ENCODE measurements around the gene ITGA7.

The ITGA7 gene

DNA sequence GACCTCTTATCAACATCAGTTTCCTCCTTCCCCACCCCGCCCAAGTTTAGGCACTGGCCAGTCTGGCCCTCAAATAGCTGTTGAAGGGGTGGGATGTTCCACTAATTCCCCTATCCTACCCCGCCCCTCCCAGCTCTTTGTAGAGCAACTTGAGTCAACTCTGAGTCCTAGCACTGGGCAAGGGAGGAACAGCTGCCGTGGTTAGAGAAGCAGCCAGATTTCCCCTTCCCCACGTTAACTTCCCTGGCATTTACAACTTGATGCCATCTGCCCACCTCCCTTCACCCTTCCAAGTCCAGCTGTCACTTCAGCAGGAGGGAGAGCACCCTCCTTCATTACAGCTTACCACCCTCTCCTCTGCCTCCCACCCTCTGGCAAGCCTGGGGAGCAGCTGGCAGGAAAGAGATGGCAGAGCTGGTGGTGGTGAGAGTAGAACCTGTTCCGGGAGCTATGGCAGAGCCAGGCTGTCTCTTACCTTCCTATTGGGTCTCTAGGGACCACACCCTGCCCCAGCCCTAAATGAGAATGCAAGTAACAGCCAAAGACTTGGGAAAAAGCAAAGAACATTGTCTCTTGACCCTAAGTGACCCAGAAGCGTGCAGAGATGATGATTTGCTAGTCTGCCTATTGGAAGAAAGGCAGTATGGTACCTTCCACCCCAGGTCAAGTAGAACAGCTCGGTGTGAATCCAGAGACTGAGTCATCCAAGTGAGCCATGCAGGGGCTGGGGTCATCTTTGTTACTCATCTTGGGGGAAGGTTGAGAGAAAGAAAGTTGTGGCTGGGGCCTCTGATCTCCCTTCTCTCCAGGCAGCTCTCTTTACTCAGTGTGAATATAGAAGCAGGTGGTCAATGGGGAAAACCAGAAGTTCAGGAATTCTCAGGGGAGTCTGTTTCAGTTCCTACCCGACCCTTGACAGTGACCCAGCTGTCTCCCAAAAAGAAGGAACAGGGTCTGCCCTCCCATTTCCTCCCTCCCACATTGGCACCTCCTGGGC is 9.6 kb upstream of the ITGA7 start:
- no peak for DNase-seq

DNA sequence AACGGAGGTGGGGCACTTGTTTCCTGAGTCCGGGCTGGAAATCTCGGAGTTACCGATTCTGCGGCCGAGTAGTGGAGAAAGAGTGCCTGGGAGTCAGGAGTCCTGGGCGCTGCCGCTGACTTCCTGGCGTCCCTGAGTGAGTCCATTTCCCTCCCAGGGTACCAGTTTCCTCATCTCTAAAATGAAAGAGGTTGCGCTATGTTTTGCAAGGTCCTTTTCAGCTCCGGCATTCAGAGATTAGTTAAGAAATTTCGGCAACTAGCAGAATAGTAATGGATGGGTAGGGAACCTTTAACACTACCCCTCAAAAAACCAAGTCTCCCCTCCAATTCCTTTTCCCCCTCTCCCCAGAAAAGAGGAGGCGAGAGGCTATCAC is 8.9 kb upstream of the ITGA7 start:
- no peak for DNase-seq

DNA sequence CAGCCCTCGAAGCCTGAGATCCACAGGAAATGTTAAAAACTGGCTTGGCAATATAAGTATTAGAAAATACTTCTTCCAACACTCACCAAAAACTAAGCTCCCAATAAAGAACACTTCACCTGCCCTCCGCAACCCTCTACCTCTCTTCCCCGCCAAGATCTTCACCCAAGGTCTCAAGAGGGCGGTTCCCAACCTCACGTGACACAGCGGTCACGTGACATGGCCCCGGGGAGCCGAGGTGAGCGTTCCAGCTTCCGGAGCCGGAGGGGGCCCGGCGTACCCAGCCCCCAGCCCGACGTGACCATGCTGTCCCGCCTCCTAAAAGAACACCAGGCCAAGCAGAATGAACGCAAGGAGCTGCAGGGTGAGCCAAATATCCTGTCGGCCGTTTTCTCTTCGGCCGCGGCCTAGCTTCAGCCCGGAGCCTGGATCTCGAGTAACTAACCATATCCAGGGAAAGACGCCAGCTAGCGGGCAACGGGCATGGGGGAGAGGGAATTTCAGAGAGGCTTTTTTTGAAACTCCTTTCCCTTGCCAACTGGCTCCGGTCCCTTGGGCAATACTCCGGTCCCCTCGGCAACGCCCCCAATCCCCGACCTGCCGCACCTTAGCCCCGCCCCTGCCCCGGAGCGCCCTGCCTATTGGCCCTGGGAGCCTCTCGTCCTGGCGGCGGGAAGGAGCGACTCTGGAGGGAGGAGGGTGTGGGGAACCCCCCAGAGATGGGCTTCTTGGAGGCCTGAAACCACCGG is 8.3 kb upstream of the ITGA7 start, which contains the start of gene BLOC1S1:
TSS of gene BLOC1S1 (plus strand) at position 214 of the 749 bp plus-strand sequence. CDS start at position 220, 6 bp downstream.
- DNase-seq, result peak; percentile 89

DNA sequence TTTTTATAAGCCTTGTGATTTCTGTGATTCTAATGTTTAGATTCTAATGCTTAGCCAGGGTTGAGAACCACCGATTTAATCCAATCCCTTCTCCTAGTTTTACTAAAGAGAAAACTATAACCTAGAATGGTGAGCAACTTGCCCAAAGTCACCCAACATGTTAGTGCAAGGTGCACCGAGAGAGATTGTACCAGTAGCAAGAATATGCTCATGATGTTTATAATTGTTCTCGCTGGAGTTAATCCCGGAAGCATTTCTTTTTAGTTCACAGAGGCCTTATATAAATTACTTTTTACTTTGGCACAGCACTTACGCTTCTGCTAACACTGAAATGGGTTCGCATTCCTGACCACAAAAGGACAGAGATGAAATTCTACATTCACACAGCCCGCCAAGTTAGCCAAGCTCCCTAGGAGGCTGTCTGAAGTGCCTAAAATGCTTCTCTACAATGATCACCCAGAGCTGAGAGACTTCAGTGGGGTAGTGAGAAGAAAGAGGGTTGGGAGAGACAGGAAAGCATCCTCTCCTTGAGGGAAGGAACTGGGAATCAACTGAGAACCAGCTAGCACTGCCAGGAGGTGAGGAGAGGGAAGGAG is 7.6 kb upstream of the ITGA7 start:
- DNase-seq, result no peak

DNA sequence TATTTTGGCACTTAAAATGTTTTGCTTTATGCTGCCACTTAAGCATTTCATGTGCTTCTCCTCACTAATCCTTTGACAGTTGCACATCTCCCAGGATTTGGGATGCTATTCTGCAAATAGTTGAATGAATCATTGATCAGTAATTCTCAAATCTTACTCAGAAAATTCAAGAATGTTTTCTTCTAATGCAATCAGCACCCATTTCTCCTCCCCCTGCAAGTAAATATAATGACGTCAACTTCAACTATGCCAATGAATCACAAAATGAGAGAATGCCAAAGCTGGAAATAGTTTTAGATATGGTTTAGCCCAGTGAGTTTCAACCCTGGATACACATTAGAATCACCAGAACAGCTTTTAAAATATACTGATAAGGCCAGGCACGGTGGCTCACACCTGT is 6.0 kb upstream of the ITGA7 start:
- DNase-seq, result no peak

DNA sequence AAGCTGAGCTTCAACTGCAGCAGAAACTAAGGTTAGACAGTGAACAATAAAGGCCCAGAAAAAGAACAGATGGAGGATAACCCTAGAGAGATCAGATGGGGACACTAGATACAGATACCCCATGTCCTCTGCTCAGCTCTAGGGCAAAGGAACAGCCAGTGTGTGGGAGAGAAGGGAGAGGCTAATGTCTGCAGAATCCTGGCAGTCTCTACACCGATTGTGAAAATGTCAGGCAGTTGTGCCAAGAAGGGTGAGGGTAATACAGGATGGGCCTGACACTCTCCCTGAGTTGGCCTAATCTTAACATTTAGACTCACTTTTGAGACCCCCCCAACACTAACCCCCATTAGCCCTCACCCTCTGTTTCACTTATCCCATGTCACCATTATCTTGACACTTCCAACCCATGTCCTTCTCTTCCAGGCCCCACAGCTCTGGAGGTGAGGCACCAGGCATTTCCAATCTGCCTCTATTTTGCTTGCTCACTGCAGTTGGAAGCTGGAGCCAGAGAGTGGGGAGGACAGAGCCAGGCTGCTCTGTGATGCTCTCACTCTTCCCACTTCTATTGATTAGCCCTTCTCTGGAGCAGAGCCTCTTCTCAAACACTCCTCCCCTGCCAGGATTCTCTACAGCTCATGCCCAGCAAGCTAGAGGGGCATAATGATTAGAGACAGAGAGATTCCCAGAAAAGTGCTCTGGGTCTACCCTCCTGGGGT is 5.2 kb upstream of the ITGA7 start:
- DNase-seq, result no peak

DNA sequence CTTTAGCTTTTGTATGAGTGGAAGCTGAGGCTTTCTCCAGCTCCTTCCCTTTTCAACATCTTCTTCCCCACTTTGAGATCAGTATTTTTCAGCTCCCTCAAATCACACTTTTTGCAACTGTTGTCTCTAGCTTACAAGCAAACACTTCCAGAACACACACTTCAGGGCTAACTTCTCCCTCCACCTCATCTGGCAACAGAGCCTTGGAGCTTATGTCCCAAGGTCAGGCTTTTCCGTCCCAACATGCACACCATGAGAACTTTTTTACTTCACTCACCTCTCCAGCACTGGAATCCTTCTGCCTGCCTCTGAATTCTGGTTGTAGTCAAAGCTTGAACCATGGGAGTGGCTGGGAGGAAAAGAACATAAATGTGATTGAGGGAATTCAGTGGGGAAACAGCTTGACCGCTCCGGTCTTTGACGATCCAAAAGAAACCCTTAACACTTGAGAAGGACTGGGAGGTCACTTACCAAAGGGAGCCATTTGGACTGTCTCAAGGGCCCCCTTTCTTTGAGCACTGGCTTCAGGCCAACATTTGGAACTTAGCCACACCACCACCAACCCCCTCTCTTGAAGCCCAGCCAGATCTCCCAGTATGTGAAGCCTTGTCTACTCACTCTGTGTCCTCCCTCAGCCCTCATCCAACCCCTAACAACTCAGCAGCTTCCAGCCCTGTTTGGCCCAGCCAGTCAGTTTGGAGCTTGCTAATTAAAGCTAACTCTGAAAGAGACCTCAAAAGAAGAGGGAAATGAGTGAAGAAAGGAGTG is 4.3 kb upstream of the ITGA7 start:
- DNase-seq, result no peak

DNA sequence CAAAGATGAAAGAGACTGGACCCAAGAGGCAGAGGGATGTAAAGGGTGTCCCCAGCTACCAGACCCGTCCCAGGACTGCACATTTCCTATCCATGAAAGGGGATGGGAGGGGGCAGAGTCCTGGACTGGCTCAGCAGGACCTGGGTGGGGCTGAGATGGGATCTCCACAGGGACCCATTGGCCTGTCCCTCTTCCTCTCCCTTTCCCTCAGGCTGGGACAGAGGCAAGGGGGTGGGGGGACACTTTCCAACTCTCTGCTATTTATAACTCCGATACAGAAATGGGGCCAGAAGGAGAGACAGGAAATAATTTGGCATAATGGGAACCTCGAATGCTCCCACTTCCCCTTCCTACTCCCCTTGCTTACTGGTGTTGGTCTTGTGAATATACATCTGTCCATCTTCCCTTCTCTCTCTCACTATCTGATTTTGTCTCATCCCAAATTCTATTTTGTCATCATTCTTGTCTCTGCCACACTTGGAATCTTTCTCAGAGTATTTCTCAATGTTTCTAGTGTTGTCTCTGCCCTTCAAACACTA is 1.1 kb upstream of the ITGA7 start:
- DNase-seq, result no peak

DNA sequence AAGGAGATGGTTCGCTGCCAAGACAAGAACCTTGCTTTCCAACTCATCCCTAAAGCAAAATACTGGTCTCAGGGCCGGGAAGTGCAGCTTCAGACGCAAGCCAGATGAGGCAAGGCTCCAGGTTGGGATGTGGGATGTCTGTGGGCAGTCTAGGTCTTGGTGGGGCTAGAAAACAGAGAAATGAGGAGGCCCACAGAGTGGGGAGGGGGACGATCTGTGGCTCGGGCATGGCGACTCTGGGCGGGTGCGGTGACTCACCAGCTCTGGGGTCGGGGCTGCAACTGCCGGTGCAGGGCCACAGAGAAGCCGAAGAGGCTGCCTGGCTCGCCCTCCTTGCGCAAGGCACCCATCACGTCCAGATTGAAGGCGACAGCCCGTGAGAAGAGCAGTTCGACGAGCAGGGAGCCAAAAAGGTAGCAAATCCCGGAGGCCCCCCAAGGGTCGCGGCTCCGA is 459 bp downstream of the ITGA7 start:
- no peak for DNase-seq

DNA sequence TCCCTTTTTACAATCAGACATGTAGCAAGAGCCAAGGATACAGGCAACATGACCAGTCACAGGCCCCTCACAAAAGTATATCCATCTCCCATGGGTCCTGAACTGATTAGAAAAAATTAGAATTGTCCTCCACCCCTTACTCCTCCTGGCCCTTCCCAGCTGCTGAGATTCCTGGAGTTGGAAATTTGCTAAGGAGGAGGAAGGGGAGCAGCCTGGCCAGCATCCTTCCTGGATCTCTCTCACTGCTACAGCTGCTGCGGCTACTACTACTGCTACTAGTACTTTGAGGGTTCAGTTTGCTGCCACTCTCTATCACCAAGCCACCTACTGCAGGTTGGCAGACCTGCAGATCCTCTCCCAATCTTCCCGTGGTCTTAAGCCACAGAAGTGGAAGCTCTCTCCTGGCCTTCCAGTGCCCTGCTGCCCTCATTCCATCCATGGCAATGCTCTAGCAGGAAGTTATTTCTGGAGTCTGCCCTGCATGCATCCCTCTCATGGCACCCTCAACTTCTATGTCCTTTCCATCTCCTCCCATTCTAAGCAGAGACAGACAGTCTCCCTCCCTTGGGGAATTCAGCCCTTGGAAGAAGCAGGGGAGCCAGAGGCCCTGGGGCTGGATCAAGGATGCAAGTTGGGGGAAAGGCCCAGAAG is 1.0 kb downstream of the ITGA7 start:
- DNase-seq, result no peak

DNA sequence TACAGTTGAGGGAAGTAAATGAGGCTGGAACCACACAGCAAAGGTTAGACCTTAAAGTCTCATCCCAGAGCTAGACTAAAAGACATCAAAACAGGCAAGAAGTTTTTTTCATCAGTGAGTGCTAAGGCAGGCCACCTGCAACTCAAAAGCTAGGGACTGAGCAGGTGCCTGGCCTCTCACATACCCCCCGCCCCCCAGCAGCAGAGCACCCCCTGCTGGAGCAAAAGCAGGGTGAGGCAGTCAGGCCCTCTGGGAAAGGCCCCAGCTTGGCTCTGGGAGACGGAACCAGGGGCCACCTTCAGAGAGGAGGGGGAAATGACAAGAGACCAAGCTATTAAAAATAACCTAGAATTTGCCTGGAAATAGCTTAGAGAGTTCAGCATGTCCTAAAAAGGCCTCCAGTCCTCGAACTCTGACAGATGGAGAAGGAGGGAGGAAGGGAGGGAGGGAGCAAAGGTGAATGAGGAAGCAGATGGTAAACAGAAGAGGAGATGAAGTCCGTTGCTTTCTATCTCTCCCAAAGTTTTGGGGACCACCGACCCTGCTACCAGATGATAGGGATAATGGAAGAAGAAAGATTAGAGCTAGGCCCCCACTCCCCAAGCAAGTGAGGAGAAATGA is 1.8 kb downstream of the ITGA7 start:
- DNase-seq, result no peak

DNA sequence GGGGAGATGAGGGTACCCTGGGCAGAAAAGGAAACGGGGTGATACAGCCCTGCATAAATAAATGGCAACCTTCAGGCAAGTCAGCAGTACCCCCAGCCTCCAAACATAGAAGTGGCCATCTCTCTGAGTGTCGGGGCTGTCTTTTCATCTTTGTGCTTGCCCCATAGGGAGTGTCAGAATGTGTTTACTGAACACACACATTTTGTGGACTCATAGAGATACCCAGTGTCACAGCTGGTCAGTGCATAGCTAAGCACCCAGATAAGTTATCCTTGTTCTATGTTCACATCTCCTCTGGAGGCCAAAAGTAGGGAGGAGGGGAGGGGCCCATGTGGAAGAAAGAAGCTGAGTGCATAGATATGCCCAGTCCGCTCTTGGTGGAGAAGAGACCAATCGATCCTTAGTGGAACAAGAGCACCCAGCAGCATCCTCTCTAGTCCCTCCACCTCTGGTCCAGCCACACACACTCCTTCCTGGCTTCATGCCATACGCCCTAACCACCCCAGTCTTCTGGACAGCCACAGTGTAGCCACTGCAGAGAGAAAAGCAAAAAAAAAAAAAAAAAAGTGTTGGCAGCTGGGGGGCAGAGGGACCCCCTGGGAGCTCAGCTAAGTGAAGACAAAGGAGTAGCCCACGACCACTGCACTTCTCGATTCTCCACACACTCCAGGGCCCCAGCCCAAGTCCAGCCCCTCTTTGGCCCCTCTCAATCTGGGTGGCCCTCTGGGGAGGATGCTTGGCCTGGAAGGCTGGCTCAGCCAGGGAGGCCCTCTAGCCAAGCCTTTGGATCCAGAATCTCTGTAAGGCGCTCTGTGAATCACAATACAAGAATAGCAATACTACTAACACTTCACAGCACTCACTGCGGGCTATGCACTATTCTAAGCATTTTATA is 2.6 kb downstream of the ITGA7 start:
- no peak for DNase-seq

DNA sequence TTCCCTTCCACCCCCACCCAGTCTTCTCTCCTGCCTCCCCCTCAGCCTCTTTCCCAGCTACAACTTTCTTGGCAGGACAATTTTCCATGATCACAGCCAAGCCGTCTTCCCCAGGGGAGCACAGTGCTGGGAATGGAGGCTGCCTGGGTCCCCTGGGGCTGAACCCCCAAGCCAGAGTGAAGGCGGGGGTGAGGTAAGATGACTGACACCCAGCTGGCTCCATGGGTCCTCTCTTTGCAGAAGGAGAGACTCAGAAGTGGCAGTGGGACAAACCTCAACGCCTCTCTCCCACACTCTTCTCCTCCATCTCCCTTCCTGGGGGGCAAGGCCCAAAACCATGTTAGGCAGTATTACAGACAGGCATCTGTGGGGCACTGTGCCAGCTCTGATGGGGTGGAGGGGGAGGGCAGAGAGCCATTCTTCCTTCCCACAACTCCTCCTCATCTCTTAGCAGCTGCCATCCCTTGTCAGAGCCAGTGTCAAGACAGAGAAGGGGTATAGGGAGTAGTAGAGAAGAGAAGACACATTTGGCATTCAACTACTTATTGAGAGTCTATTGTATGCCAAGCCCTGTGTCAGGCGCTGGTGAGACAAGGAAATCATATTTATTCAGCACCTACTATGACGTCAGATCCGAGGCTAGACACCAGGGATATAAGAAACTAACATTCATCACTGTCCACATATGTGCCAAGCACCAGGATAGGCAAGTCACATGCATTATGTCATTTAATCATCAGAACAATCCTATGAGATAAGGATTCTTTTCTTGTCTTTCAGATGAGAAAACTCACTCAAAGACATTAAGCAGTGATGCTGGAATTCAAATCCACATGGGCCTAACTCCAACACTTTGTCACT is 3.6 kb downstream of the ITGA7 start:
- DNase-seq, result no peak

DNA sequence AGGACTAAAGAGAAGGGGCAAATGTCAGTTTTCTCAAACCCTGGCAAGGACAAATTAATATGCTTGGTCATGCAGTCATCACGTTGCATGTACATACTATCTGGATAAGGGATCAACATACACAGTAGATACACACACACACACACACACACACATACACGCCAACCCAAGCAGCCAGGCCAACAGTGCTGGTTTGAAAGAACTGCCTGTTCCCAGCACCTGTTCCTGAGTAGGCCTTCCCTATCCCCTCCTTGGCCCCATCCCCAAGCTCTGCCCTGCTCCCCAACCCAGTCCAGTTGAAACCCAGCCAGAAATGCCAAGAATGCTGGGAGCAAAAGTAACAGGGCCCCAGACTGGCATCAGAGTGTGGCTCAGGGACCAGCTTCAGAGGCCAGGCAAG is 4.4 kb downstream of the ITGA7 start:
- no peak for DNase-seq

DNA sequence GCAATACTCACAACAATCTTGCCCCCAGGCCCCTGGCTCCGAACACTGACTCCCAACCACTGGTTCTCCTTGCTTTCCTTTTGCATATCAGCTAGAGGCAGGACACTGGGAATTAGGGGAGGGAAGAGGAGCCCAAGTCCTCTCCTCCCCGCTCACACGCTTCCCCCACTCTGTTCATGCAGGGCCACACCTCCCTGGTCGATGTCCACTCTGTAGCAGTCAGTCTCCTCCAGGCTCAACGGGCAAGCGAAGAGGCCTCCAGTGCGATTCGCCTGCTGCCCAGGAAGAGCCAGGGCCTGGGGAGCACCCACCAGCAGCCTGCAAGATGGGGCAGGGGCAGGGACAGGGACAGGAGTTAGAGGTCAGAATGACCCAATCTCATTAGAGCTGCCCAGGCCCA is 4.8 kb downstream of the ITGA7 start:
- DNase-seq, result no peak

DNA sequence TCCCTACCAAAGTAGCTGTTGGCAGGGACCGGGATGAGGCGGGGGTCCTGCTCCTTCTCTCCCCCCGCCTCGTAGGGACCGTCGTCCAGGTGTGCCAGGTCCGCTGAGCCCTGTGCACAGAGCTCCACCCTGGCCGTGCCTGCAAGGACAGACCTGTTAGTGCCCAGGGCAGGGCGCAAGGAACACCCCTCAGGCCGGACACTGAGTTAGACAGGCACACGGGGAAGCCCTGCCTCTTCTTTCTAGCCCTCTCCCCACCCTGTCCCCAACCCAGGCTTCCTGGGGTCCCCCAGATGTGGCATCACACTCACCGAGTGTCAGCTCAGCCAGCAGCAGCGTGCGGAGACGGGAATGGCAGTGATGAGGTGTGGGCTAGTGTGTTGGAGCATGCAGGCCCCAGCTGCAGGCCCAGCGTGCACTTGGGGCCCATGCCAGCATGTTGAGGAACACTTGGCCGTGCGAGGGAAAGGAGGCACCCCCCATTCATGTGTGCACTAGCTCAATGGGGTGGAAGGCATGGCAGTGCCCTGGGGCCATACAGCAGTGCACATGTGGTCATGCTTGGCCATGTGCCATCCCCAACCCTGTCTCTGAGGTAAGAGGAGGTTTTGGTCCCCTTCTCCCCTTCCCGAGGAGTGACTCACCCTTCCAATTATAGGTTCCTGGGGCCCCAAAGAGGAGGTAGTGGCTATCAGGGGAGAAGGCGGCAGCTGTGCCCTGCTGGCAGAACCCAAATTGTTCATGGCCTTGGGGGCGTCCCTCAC is 7.3 kb downstream of the ITGA7 start:
- DNase-seq, result no peak

DNA sequence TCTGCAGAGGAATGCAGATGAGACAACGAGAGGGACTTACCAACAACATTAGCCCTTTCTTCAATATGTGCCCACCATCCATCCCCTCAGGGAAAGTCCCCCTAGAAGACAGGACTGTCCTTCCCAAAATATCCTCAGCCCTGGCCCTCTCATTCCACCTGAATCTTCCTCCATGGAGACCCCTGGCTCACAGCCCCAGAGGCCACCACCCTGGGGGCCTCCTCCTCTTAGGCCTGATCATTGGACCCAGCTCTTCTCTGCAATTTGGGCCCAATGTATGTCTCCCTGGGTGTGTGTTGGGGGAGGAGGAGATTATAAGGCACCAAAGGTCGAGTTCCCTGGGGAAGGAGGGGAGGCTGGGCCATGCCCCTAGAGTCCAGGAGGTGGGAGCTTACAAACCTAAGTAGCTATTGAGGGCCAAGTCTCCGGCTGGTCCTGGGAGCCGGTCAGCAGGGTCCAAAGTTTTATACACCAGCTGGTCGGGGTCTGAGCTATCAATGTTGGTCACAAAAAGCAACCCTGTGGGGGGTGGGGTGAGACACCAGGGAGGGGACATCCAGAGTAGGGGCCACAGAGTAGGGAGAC is 8.1 kb downstream of the ITGA7 start:
- DNase-seq, result no peak

Data from NCI-H2029 (cell line).